ENCODE data around the gene SMG1. TPM values are rescaled to one million over a fixed set of nuclear protein-coding genes. Genes with fewer than 3 reads are reported as not detected.

Gene SMG1
- total RNA-seq, 1 experiment from 2014 or later = 72.7 TPM

DNA sequence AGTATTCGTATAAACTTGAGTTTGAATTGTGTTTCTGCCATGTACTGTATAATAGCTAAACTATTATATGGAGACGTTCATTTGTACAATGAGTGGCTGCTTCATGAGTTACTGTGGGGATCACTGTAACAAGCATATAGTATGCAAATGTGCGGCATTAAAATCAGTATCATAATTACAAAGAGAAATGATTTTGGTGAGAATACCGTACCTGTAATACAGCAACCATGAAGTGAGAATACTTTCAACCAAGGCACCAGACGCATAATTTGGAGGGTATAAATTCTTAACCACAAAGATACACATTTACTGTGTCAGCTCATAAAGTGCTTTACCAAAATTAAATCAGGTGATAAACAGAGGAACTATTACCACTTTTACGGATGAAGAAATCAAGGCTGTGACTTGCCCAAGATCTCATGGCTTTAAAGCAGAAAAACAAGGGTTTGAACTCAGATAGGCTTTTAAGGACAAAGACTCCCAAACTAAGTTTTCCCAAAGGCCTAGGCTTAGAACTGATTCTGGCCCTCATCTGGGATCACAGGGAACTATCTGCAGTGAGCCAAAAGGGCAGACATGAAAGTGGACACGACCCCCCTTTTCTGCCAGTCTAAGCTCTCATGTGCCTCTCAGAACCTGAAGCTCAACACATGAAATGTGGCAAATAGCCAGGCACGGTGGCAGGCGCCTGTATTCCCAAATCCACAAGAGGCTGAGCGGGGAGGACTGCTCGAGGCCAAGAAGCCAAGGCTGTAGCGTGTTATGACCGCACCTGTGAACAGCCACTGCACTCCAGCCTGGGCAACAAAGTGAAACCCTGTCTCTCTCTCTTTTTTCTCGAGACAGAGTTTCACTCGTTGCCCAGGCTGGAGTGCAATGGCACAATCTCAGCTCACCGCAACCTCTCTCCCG is 142.5 kb downstream of the SMG1 start:
- H3K79me2 ChIP-seq (ENCODE audit: insufficient read depth, low read length) = peaks cover 64% of the 10 kb centered on the region
- intact Hi-C loops (cut with micrococcal nuclease) = no loop called here
- ATAC-seq = no peak
- TF ChIP-seq SIN3A (IDR thresholded peaks at IDR 0.05; ENCODE audit: low read depth) (no peak), EGR1 (IDR thresholded peaks at IDR 0.05; ENCODE audit: low read depth) (no peak), RAD21 (IDR thresholded peaks at IDR 0.05; ENCODE audit: low read depth) (no peak), ZNF274 (IDR thresholded peaks at IDR 0.05; ENCODE audit: low read depth, low read length) (no peak), SP1 (IDR thresholded peaks at IDR 0.05; ENCODE audit: low read depth) (no peak)
- TF ChIP-seq, protein P1, sequence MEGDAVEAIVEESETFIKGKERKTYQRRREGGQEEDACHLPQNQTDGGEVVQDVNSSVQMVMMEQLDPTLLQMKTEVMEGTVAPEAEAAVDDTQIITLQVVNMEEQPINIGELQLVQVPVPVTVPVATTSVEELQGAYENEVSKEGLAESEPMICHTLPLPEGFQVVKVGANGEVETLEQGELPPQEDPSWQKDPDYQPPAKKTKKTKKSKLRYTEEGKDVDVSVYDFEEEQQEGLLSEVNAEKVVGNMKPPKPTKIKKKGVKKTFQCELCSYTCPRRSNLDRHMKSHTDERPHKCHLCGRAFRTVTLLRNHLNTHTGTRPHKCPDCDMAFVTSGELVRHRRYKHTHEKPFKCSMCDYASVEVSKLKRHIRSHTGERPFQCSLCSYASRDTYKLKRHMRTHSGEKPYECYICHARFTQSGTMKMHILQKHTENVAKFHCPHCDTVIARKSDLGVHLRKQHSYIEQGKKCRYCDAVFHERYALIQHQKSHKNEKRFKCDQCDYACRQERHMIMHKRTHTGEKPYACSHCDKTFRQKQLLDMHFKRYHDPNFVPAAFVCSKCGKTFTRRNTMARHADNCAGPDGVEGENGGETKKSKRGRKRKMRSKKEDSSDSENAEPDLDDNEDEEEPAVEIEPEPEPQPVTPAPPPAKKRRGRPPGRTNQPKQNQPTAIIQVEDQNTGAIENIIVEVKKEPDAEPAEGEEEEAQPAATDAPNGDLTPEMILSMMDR (IDR thresholded peaks at IDR 0.05 in 2 of 3, conservative IDR thresholded peaks at IDR 0.05 in 1 of 3; ENCODE audit: borderline replicate concordance in 1 of 3, insufficient read depth in 1 of 3, low read depth in 2 of 3, low read length in 2 of 3) = no peak
- H3K9me2 ChIP-seq (ENCODE audit: insufficient read depth) = no peaks in the 10 kb centered on the region
- H3K27me3 ChIP-seq (ENCODE audit: insufficient read depth, low read length) = no peaks in the 10 kb centered on the region
- H3K4me3 ChIP-seq (replicated peaks in 1 of 2; ENCODE audit: low read depth in 1 of 2, low read length in 2 of 2) = no peak overlapping the region
- H3K9me3 ChIP-seq (ENCODE audit: control insufficient read depth in 1 of 2, insufficient read depth in 1 of 2, low read depth in 1 of 2, low read length in 2 of 2) = no peaks in the 10 kb centered on the region
- ChIA-PET RAD21 (ENCODE audit: low non-redundant PET in 1 of 2, low total read pairs in 2 of 2, uncharacterized antibody in 2 of 2, unreplicated experiment in 2 of 2) (no interaction called here), POLR2A (interaction anchor here (9.7 kb wide), 1 partner anchor 18 kb away, joined by 190 read pairs; the partner anchor contains the start of gene ARL6IP1), CTCF (no interaction called here)
- no peak overlapping the region for H3K27ac ChIP-seq (ENCODE audit: low read depth, low read length)
- H4K20me1 ChIP-seq (ENCODE audit: insufficient read depth) = peaks cover 59% of the 10 kb centered on the region; the same call in 1 of the 2 replicates
- peaks cover 53 to 58% of the 10 kb centered on the region in 2 experiments for H3K36me3 ChIP-seq (ENCODE audit: control insufficient read depth in 1 of 2, insufficient read depth in 2 of 2, low read length in 2 of 2)
- no peak overlapping the region for H3K9ac ChIP-seq (ENCODE audit: low read length)
- no TSS peak for BruUV-seq (replicated peaks)
- no peak overlapping the region for H3K4me2 ChIP-seq (ENCODE audit: low read length)
- H2AFZ ChIP-seq (ENCODE audit: low read depth, low read length, poor library complexity, severe bottlenecking) = no peak overlapping the region
- peaks cover 2 to 15% of the 10 kb centered on the region in 2 experiments for H3K4me1 ChIP-seq (ENCODE audit: control insufficient read depth in 1 of 2, insufficient read depth in 2 of 2, low read length in 2 of 2)
- DNase-seq (ENCODE audit: low read depth, low spot score) = no peak

All from HCT116 (cell line).